HG03280 (cell line): ENCODE data around the gene UPK3BL1.
"Not testable (repeated sequence)": the region's sequence is repeated elsewhere in the genome, so short reads cannot be mapped to it uniquely, and the experiment has no call there.

Experiments used
- ATAC-seq: cut with Tn5 transposase; IDR thresholded peaks from one replicate; pipeline ENCODE4 v1.9.1; 2021; ENCODE audit warnings: mild to moderate bottlenecking, moderate library complexity; ENCODE audit not compliant: unreplicated experiment

The UPK3BL1 gene

DNA sequence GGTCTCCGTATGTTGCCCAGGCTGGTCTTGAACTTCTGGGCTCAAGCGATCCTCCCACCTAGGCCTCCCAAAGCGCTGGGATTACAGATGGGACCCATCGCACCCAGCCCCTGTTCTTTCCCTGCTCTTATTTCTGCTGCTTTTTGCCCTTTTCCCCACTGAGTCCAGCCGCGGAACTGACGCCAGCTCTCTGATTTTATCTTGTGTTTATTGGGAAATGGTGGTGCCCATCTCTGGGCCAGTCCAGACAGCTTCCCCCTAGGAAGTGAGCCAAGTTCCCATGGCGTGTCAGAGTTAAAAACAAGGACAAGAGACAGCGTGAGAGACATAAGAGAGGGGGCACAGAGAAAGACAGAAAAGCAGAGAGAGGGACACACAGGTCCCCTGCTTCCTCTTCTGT lies 12.0 kb downstream of the UPK3BL1 start:
- ATAC-seq: not testable (repeated sequence)

DNA sequence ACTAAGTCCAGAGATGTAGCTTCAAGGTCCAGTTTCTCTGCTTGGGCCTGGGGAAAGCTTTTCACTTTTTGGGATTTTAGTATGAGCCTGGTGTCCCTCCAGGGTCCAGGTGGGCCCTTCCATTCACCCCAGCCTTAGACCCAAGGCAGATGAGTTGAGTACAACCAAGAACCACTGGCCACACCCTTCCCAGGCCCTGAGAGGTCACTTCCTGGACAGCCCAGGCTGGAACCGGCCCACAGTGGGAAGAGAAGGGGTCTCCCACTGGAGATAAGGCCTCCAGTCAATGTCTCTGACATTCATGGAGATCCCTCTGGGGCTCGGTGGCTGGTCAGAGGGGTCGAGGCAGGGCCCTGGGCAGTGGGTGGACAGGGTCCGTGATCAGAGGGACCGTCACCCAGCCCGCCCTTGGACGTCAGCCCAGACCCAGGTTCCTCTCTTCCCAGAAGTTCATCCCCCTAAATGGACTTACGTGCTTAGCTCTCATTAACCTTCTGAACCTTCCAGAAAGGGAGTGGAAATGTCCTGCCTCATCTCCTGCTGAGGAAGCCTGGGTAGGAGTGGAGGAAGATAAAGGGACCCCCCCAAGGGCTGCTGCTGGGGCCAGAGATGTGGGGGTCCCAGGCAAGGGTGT lies 15.2 kb downstream of the UPK3BL1 start:
- not testable (repeated sequence) for ATAC-seq

DNA sequence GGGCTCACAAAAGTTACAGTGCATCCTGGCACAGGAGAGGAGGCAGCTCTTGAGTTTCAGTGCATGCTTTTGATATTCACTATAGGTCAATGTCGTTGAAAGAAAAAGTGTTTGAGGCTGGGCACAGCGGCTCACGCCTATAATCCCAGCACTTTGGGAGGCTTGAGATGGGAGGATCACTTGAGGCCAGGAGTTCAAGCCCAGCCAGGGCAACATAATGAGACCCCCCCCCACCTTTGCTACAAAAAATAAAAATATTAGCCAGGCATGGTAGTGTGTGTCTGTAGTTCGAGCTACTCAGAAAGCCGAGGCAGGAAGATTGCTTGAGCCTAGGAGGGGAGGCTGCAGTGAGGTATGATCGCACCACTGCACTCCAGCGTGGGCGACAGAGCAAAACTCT lies 24.5 kb downstream of the UPK3BL1 start:
- ATAC-seq: not testable (repeated sequence)

DNA sequence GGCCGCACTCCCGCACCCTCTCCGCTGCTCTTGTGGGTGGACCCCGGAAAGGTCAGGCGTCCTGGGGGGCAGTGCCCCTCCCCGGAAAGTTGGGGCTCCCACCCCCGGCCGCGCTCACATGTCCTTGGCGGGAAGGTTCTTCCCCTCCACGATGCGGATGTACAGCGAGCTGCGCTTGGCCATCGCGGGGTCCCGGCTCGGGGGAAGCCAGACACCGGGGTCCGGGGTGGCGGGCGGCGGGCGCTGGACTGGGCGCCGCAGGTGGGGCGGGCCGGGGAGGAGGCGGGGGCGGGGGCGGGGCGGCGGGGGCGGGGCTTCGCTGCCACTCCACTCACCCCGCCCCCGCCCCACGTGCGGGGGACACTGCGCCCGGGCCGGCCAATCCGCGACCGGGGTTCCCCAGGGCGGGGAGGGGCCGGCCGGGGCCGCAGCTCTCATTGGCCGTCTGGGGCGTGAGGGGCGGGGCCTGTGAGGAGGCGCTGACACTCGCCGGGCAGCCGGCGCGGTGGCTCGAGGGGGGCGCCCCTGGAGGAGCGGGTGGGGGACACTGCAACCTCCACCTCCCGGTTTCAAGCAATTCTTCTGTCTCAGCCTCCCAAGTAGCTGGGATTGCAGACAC lies 26.0 kb downstream of the UPK3BL1 start, which contains the start of gene RASA4:
Gene RASA4, minus strand, starts transcription at position 250 of the 619 bp plus-strand sequence. Its CDS starts 67 bp downstream, at position 183.
- peak; percentile 84 for ATAC-seq

DNA sequence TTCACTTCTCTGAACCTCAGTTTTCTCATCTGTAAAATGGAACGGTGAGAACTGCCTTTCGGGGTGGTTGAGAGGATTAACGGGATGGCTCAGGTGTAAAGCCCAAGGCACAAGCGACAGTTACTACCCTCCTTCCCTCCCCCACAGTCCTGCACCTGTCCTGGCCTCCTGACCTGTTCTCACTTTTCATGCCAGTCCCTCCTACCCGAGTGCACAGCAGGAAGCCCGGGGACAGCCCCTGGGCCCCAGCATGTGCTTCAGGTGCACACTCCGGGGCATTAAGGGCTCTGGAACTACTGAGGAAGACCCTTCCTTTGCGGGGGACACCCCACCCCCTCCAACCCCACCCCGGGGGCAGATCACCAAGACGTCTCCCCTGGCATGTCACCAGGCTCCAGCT lies 26.7 kb downstream of the UPK3BL1 start:
- peak; percentile 13 for ATAC-seq

DNA sequence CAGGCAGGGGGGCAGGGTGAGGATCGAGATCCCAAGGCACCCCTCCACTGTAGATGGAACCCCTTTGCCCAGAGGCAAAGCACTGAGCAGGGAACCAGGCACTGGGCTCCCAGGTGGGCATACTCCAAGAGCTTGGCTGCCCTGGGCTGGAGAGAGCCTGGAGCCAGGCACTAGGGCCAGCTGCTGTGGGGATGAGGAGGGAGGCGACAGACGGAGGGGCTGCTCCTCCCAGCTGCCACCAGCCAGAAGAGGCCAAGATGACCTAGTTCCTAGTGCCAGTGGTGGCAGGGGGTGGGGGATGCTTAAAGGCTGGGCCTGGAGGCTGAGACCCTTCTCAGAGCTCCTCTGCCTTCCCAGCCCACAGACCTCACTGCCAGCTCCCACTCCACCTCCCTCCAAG lies 27.7 kb downstream of the UPK3BL1 start:
- not testable (repeated sequence) for ATAC-seq

DNA sequence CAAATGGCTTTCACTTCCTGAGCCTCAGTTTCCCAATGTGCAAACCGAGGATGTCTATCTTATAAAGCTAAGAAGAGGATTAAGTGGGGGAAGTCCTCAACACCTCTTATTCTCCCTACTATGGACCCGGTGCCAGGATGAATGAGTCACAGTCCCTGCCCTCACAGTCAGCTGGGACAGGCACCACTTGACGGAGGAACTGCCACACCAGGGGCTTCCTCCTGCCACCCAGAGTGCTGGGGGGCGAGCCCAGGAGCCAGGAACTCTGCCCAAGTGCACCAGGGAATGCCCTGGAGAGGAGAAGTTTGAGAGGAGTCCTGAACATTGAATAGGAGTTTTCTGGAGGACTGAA lies 28.3 kb downstream of the UPK3BL1 start:
- peak; percentile 5 for ATAC-seq

DNA sequence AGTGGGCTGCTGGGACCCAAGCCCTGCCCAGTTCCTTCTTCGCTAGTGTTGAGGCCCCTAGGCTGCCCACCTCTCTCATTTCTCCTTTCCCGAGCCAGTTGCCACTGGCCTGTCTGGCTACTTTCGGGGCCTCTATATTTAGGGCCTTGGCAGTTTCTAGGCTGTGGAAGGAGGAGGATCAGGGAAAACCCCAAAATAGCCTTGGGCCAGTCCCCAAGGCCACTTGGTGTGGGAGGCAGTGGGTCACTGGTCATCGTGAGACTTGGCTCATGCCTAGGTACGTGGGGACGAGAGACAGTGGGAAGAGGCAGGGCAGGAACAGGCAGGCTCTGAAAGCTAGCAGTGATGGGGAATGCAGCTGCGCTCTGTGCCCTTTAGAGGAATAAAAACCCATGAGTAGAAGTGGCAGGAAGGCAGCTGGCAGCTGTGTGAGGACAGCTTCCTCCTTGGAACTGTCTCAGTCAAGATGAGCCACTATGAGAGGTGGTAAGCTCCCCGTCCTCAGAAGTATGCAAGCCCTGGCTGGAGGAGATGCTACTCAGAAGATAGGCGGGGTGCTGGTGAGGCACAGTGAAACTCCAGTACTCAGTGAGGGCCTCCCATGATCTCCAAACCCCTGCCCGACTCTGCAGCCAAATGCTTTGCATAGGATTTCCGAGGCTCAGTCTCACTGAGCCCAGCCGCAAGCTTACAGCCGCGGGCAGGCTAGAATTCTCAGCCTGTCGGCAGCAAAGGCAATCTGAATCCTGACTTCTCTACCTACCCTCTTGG lies 28.8 kb downstream of the UPK3BL1 start:
- ATAC-seq: peak; percentile 54

DNA sequence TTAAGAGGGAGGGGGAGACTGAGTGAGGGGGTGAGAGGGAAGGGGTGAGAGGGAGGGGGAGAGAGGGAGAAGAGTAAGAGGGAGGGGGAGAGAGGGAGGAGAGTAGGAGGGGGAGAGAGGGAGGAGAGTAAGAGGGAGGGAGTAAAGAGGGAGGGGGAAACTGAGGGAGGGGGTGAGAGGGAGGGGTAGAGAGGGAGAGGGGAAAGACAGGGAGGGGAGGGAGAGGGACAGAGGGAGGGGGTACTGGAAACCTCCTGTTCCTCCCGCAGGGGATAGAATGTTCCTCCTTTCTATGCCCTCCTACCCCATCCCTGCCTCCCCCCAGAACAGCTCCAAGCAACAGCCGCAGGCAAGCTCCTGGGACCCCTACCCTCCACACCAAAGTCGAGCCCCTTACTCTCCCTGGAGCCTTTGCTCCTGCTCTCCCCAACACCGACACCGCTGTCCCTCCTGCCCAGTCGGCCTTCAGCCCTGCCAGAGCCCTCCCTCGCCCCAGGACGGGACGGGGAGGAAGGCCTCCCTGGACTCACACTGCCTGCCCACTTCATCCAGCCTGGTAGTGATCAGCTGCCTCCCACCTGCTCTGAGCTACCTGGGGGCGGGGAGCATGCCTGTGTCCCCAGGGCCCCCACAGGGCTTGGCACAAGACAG lies 30.8 kb downstream of the UPK3BL1 start:
- not testable (repeated sequence) for ATAC-seq

DNA sequence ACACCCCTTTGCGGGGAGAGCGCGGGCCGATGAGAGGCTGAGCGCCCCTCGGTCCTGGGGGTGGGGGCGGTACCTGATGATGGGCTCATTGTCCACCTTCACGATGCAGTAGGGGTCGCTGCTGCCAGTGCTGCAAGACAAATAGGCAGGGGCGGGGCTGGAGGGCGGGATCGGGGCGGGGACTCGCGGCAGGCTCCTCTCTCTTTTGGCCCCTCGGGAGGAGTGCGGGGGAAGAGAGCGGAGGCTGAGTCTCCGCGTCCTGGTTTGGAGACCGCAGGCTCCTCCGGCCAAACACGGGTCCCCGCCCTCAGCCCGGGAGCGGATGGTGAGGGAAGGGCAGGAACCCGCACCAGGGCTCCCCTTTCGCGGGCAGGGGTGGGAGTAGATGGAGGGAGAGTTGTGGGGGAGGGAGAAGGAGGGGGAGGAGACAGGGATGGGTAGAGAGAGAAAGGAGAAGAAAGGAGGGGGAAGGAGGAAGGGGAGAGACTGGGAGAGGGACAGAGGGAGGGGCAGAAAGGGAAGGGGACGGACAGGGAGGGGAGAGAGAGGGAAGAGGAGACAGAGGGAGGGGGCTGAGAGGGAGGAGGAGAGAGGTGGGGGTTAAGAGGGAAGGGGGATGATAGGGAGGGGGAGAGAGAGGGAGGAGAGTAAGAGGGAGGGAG lies 31.4 kb downstream of the UPK3BL1 start:
- peak; percentile 38 for ATAC-seq

DNA sequence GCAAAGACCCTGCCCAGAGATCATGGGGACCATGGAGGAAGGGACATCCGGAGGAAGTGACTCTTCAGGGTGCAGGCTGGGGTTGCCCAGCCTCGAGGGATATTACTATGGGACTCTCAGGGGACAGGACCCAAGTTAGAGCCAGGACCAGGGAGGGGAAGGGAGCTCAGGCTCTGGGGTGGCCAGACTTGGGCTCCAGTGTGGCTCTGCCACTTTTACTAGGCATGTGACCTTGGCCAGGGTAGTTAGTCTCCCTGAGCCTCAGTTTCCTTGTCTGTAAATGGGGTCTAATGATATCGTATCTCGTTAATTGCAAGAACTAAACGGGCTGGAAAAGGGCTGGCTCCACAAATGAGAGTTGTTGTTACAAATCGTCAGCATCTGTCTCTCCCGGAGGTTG lies 32.1 kb downstream of the UPK3BL1 start:
- not testable (repeated sequence) for ATAC-seq

DNA sequence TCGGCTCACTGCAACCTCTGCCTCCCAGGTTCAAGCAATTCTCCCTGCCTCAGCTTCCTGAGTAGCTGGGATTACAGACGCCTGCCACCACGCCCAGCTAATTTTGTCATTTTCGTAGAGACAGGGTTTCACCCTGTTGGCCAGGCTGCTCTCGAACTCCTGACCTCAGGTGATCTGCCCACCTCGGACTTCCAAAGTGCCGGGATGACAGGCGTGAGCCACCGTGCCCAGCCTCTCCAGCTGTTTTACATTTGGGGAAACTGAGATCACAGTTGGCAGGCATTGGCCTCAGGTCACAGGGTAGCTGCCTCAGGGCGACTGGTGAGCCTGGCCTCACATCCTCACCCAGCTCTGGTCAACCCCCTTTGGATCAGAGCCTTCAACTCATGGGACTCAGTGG lies 32.9 kb downstream of the UPK3BL1 start:
- ATAC-seq: not testable (repeated sequence)

DNA sequence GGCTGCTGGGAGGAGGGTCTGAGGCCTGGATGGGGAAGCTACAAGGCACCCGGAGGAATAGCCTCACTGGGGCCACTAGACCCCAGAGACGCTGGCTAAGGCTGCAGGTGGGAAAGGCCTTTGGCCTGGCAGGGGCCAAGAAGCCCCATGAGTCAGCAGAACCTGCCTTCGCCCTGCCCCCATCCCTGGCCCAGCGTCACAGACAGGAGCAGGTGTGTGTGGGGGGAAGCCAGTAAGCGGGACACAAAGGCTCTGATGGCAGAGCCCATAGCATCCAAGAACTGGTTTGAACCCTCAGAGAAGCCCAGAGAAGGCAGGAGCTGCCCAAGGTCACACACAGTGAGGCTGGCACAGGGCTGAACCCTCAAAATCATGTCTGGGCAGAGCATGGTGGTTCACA lies 35.7 kb downstream of the UPK3BL1 start:
- not testable (repeated sequence) for ATAC-seq

DNA sequence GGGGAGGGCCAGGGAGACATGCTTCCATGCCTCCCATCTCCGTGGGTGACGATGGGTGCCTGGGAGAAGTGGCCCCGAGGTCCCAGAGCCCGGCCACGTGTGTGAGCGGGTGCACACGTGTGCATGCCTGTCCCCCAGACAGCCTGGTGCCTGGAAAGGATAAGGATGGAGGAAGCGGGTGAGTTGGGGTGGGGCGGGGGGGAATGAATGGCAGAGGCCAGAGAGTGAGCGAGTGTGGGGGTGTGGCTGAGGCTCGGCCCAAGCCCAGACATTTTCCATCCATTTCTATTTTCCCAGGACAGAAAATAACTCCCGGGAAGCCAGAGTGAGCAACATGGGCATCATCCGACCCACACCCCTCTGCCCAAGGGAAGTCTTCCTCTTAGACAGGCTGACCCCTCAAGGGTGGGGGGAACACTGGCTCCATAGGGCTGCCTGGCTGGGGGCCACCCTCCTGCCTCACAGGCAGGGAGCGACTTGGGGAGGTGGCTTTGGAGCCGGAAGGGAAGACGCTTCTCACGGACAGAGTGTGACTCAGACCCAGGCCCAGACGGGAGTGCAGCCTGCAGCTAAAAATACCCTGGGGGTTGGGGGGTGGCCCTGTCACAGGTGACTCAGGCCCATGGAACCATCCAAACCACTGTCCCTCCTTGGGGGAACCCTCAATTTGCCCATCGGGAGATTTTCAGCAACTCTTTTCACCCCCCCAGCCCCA lies 38.0 kb downstream of the UPK3BL1 start:
- not testable (repeated sequence) for ATAC-seq

DNA sequence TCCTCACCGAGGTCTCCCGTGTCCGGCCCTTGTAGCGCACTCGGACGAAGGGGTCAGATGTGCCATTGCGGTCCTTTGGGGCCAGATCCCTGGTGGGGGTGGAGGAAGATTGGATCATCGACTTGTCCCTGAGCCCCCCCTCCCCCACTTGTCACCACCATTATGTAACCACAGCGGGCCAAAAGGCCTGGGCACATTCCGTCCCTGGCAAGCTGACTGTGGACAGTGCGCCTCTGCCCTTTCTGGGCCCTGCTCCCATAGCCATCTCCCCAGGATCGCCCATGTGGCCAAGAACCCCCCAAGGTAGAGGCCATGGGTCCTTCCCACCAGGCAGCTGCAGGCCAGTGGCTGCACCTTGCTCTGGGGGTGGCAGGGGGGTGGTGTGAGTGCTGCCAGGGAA lies 40.3 kb downstream of the UPK3BL1 start:
- not testable (repeated sequence) for ATAC-seq

DNA sequence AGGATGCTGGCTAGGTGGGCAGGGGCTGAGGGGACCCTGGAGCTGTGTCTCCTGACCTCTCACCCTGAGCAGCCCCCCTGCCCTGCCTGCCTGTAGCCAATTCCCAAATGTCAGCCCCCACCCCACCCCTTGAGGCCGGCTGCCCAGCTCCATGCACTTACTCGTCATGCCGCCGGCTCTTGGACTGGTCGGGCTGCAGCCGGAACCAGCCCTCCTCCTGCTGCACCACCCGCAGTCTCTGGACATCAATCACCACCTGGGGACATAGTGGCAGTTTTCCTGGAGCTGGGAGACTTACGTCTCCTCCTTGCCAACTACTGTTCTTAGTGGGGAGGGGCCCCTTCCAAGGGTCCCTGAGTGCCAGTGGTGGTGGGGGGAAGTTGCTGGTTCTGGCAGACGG lies 42.9 kb downstream of the UPK3BL1 start:
- ATAC-seq: not testable (repeated sequence)

DNA sequence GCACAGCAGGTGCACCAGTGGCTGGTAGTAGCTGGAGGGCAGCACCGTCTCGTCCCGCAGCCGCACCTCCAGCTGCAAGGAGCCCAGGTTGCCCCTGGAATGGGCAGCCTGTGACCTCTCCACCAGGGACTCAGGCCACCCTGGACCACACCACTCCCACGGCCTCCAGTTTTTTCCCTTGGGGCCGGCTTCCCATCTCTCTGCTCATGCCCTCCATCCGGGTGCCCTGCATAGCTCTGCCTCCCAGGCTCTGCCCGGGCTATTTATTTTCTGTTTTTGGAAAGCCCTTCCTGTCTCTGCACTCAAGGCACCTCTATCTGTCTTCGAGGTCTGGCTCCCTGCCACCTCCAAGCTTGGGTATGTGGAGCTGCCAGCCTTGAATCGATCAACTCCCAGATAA lies 46.6 kb downstream of the UPK3BL1 start:
- ATAC-seq: not testable (repeated sequence)

DNA sequence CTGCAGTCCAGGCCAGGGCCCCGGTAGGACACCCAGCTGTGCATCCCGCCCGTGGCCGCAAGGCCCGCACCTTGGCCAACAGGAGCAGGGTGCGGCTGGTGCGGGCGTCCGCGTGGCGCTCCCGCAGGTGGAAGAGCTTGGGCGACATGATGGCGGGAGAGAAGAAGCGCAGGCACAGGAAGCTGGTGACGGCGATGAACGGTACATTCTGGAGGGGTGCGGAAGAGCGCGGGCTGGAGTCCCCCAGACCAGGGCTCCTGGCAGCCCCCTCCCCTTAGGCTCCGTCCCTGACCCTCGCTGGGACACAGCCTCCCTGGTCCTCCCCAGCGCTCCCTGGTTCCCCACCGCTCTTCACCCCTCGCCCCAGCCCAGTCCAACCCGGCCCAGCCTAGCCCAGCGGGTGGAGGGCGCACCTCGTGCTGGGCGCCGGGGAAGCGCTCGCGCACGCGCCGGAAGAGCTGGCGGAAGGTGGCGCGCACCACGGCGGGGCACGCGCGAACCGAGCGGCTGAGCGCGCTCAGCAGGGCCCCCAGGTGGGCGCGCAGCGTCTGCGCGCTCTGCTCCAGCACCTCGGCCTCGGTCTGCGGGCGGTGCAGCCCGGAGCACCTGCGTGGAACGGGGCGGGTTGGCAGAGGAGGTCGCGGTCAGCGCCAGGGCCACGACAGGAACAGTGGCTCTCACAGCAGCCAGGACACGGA lies 48.8 kb downstream of the UPK3BL1 start:
- ATAC-seq: peak; percentile 72

DNA sequence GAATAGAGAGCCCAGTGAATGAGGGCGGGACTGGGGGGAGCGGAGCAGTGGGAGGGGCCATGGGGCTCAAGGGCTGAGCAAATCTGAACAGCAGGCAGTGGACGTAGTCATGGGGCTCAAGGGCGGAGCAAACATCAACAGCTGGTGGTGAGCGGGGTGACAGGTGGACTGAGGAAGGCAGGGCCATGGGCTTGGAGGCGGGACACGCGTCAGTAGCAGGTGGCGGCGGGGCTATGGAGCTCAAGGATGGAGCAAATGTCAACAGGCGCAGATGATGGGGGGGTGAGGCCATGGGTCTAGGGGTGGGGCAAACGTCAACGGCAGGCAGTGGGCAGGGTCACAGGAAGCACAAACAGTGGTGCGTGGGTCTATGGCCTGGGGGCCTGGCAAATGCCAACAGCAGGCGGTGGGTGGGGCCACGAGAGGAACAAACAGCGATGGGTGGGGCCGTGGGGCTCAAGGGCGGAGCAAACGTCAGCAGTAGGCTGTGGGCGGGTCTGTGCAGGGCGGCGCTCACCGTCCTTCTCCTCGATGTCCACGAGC lies 50.0 kb downstream of the UPK3BL1 start:
- ATAC-seq: peak; percentile 49
